Activated naive CD4-positive, alpha-beta T cell treated with anti-CD3 and anti-CD28 coated beads, Interleukin-2, amount 50 U/mL, for 24 hours (primary cell): Measurements from ENCODE around the gene PRKCE.

Experiments
- H3K27ac Mint-ChIP-seq: one replicate; pipeline ENCODE4 v1.8.0; 2021; ENCODE audit warnings: mild to moderate bottlenecking, mixed read lengths
- H3K27me3 Mint-ChIP-seq: one replicate; pipeline ENCODE4 v1.8.0; 2021; ENCODE audit warnings: mixed read lengths
- H3K36me3 Mint-ChIP-seq: one replicate; pipeline ENCODE4 v1.8.0; 2021; ENCODE audit warnings: mixed read lengths
- H3K4me1 Mint-ChIP-seq: one replicate; pipeline ENCODE4 v1.8.0; 2021; ENCODE audit warnings: mixed read lengths
- H3K4me3 Mint-ChIP-seq: one replicate; pipeline ENCODE4 v1.8.0; 2021; ENCODE audit warnings: mild to moderate bottlenecking, mixed read lengths
- H3K9me3 Mint-ChIP-seq: one replicate; pipeline ENCODE4 v1.8.0; 2021; ENCODE audit warnings: mixed read lengths

PRKCE gene

GRCh38 chr2:45814951-45815621 is 163.6 kb downstream of the PRKCE start:
- peaks cover 4% of the 10 kb centered on the region for H3K4me1 Mint-ChIP-seq
- H3K27ac Mint-ChIP-seq: no peak overlapping the region
- no peak overlapping the region for H3K4me3 Mint-ChIP-seq
- no peaks in the 10 kb centered on the region for H3K36me3 Mint-ChIP-seq
- no peaks in the 10 kb centered on the region for H3K27me3 Mint-ChIP-seq
- H3K9me3 Mint-ChIP-seq: no peaks in the 10 kb centered on the region

- no peak overlapping the region for H3K27ac Mint-ChIP-seq
- no peaks in the 10 kb centered on the region for H3K9me3 Mint-ChIP-seq
- H3K4me3 Mint-ChIP-seq: no peak overlapping the region
- no peaks in the 10 kb centered on the region for H3K36me3 Mint-ChIP-seq
- peaks cover 6% of the 10 kb centered on the region for H3K4me1 Mint-ChIP-seq
- no peaks in the 10 kb centered on the region for H3K27me3 Mint-ChIP-seq
Observed at GRCh38 chr2:45816272-45816671, 164.8 kb downstream of the PRKCE start.

- no peak overlapping the region for H3K27ac Mint-ChIP-seq
- no peaks in the 10 kb centered on the region for H3K36me3 Mint-ChIP-seq
- no peaks in the 10 kb centered on the region for H3K9me3 Mint-ChIP-seq
- no peaks in the 10 kb centered on the region for H3K27me3 Mint-ChIP-seq
- no peak overlapping the region for H3K4me3 Mint-ChIP-seq
- peaks cover 6% of the 10 kb centered on the region for H3K4me1 Mint-ChIP-seq
Observed at GRCh38 chr2:45818591-45818990, 167.1 kb downstream of the PRKCE start.

GRCh38 chr2:45820048-45820447 is 168.6 kb downstream of the PRKCE start:
- Mint-ChIP-seq H3K27me3 (no peaks in the 10 kb centered on the region), H3K4me1 (peaks cover 16% of the 10 kb centered on the region), H3K9me3 (no peaks in the 10 kb centered on the region), H3K36me3 (no peaks in the 10 kb centered on the region), H3K4me3 (no peak overlapping the region), H3K27ac (no peak overlapping the region)

- Mint-ChIP-seq H3K27me3 (no peaks in the 10 kb centered on the region), H3K4me3 (no peak overlapping the region), H3K4me1 (peaks cover 21% of the 10 kb centered on the region), H3K9me3 (no peaks in the 10 kb centered on the region), H3K27ac (peak overlapping the region; percentile 56), H3K36me3 (no peaks in the 10 kb centered on the region)
Observed at GRCh38 chr2:45821558-45822271, 170.2 kb downstream of the PRKCE start.

- H3K4me1 Mint-ChIP-seq: peaks cover 25% of the 10 kb centered on the region
- H3K9me3 Mint-ChIP-seq: no peaks in the 10 kb centered on the region
- H3K4me3 Mint-ChIP-seq: no peak overlapping the region
- no peaks in the 10 kb centered on the region for H3K27me3 Mint-ChIP-seq
- peak overlapping the region; percentile 25 for H3K27ac Mint-ChIP-seq
- peaks cover 2% of the 10 kb centered on the region for H3K36me3 Mint-ChIP-seq
Observed at GRCh38 chr2:45822272-45822630, 170.8 kb downstream of the PRKCE start.

- no peaks in the 10 kb centered on the region for H3K9me3 Mint-ChIP-seq
- H3K4me1 Mint-ChIP-seq: peaks cover 25% of the 10 kb centered on the region
- peaks cover 2% of the 10 kb centered on the region for H3K36me3 Mint-ChIP-seq
- H3K27me3 Mint-ChIP-seq: no peaks in the 10 kb centered on the region
- H3K4me3 Mint-ChIP-seq: no peak overlapping the region
- no peak overlapping the region for H3K27ac Mint-ChIP-seq
Observed at GRCh38 chr2:45823723-45824206, 172.3 kb downstream of the PRKCE start.

- Mint-ChIP-seq H3K4me3 (no peak overlapping the region), H3K9me3 (peaks cover 2% of the 10 kb centered on the region), H3K36me3 (peaks cover 4% of the 10 kb centered on the region), H3K4me1 (peaks cover 20% of the 10 kb centered on the region), H3K27ac (no peak overlapping the region), H3K27me3 (no peaks in the 10 kb centered on the region)
Observed at GRCh38 chr2:45825001-45825651, 173.7 kb downstream of the PRKCE start.

- Mint-ChIP-seq H3K9me3 (peaks cover 11% of the 10 kb centered on the region), H3K4me3 (no peak overlapping the region), H3K27me3 (no peaks in the 10 kb centered on the region), H3K36me3 (peaks cover 9% of the 10 kb centered on the region), H3K27ac (no peak overlapping the region), H3K4me1 (peaks cover 19% of the 10 kb centered on the region)
Observed at GRCh38 chr2:45826460-45826859, 175.0 kb downstream of the PRKCE start.

- H3K4me1 Mint-ChIP-seq: peaks cover 19% of the 10 kb centered on the region
- H3K9me3 Mint-ChIP-seq: peaks cover 11% of the 10 kb centered on the region
- no peak overlapping the region for H3K27ac Mint-ChIP-seq
- no peaks in the 10 kb centered on the region for H3K27me3 Mint-ChIP-seq
- no peak overlapping the region for H3K4me3 Mint-ChIP-seq
- peaks cover 9% of the 10 kb centered on the region for H3K36me3 Mint-ChIP-seq
Observed at GRCh38 chr2:45826884-45827635, 175.6 kb downstream of the PRKCE start.

- no peak overlapping the region for H3K4me3 Mint-ChIP-seq
- H3K9me3 Mint-ChIP-seq: peaks cover 11% of the 10 kb centered on the region
- H3K27ac Mint-ChIP-seq: no peak overlapping the region
- peaks cover 9% of the 10 kb centered on the region for H3K36me3 Mint-ChIP-seq
- peaks cover 12% of the 10 kb centered on the region for H3K4me1 Mint-ChIP-seq
- H3K27me3 Mint-ChIP-seq: no peaks in the 10 kb centered on the region
Observed at GRCh38 chr2:45830322-45830721, 178.8 kb downstream of the PRKCE start.

GRCh38 chr2:45833301-45833967 is 182.0 kb downstream of the PRKCE start:
- Mint-ChIP-seq H3K4me1 (peaks cover 7% of the 10 kb centered on the region), H3K36me3 (peaks cover 7% of the 10 kb centered on the region), H3K27me3 (no peaks in the 10 kb centered on the region), H3K9me3 (peaks cover 11% of the 10 kb centered on the region), H3K4me3 (no peak overlapping the region), H3K27ac (no peak overlapping the region)

GRCh38 chr2:45833968-45834344 is 182.5 kb downstream of the PRKCE start:
- Mint-ChIP-seq H3K9me3 (peaks cover 11% of the 10 kb centered on the region), H3K4me1 (peaks cover 7% of the 10 kb centered on the region), H3K27ac (no peak overlapping the region), H3K4me3 (no peak overlapping the region), H3K27me3 (no peaks in the 10 kb centered on the region), H3K36me3 (peaks cover 7% of the 10 kb centered on the region)

- Mint-ChIP-seq H3K36me3 (peaks cover 7% of the 10 kb centered on the region), H3K27me3 (no peaks in the 10 kb centered on the region), H3K4me3 (no peak overlapping the region), H3K4me1 (peaks cover 7% of the 10 kb centered on the region), H3K27ac (no peak overlapping the region), H3K9me3 (peaks cover 11% of the 10 kb centered on the region)
Observed at GRCh38 chr2:45834372-45834771, 182.9 kb downstream of the PRKCE start.

- H3K27me3 Mint-ChIP-seq: no peaks in the 10 kb centered on the region
- peaks cover 7% of the 10 kb centered on the region for H3K4me1 Mint-ChIP-seq
- H3K27ac Mint-ChIP-seq: no peak overlapping the region
- H3K36me3 Mint-ChIP-seq: peaks cover 7% of the 10 kb centered on the region
- H3K4me3 Mint-ChIP-seq: no peak overlapping the region
- peaks cover 11% of the 10 kb centered on the region for H3K9me3 Mint-ChIP-seq
Observed at GRCh38 chr2:45834858-45835257, 183.4 kb downstream of the PRKCE start.
